Measurements from ENCODE around the gene PHYHD1. TPM values are rescaled to one million over a fixed set of nuclear protein-coding genes. Genes with fewer than 3 reads are reported as not detected.

PHYHD1 gene
- total RNA-seq, 4 donors from 2014 or later: 4.4 to 23.9 (median 7.5) TPM; not detected in 1

DNA sequence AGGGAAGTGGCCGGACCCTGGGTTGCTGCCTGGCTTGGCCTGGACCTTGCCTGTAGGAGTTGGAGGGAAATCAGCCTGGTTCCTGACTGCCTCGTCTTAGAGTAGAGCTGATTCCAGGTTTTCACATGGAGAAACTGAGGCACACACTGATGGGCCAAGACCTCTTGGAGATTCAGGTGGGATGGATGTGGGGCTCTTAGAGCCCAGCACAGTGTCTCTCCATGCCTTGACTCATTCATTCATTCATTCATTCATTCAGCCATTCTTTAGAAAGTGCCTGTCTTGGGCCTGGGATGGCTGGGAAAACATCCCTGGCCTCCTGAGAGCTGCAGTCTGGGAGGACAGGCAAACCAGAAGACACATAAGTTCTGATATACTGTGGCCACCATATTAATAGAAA, 36.6 kb upstream of the PHYHD1 start:
- H3K4me3 ChIP-seq: no peak overlapping the region
- TF ChIP-seq POLR2A (IDR thresholded peaks at IDR 0.05): no peak
- TF ChIP-seq, protein P1, sequence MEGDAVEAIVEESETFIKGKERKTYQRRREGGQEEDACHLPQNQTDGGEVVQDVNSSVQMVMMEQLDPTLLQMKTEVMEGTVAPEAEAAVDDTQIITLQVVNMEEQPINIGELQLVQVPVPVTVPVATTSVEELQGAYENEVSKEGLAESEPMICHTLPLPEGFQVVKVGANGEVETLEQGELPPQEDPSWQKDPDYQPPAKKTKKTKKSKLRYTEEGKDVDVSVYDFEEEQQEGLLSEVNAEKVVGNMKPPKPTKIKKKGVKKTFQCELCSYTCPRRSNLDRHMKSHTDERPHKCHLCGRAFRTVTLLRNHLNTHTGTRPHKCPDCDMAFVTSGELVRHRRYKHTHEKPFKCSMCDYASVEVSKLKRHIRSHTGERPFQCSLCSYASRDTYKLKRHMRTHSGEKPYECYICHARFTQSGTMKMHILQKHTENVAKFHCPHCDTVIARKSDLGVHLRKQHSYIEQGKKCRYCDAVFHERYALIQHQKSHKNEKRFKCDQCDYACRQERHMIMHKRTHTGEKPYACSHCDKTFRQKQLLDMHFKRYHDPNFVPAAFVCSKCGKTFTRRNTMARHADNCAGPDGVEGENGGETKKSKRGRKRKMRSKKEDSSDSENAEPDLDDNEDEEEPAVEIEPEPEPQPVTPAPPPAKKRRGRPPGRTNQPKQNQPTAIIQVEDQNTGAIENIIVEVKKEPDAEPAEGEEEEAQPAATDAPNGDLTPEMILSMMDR (IDR thresholded peaks at IDR 0.05): no peak
- DNase-seq: no peak
- H3K27me3 ChIP-seq: no peaks in the 10 kb centered on the region
- no peak overlapping the region for H3K27ac ChIP-seq
- no peaks in the 10 kb centered on the region for H3K9me3 ChIP-seq
- peaks cover 0 to 43% (median 8%) of the 10 kb centered on the region in 4 donors for H3K4me1 ChIP-seq
- H3K36me3 ChIP-seq: peaks cover 0 to 25% (median 0%) of the 10 kb centered on the region in 3 donors

DNA sequence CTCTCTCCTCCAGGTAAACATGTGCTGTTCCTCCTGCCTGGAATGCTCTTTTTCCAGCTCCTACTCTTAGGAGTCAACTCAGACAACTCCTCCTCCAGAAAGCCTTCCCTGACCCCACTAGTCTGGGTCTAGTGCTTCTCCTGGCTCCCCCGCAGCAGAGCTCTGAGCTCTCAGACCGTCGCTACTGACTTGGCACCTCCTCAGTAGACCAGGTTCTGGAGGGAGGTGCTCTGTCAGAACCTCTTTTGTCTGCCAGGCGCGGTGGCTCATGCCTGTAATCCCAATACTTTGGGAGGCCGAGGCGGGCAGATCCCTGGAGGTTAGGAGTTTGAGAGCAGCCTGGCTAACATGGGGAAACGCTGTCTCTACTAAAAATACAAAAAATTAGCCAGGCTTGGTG, 35.4 kb upstream of the PHYHD1 start:
- H3K27ac ChIP-seq: no peak overlapping the region
- peaks cover 0 to 43% (median 8%) of the 10 kb centered on the region in 4 donors for H3K4me1 ChIP-seq
- no peaks in the 10 kb centered on the region for H3K27me3 ChIP-seq
- H3K36me3 ChIP-seq: peaks cover 0 to 28% (median 0%) of the 10 kb centered on the region in 3 donors
- H3K9me3 ChIP-seq: no peaks in the 10 kb centered on the region
- no peak for DNase-seq
- TF ChIP-seq, protein P1 (IDR thresholded peaks at IDR 0.05): no peak
- TF ChIP-seq POLR2A (IDR thresholded peaks at IDR 0.05): no peak
- H3K4me3 ChIP-seq: no peak overlapping the region

DNA sequence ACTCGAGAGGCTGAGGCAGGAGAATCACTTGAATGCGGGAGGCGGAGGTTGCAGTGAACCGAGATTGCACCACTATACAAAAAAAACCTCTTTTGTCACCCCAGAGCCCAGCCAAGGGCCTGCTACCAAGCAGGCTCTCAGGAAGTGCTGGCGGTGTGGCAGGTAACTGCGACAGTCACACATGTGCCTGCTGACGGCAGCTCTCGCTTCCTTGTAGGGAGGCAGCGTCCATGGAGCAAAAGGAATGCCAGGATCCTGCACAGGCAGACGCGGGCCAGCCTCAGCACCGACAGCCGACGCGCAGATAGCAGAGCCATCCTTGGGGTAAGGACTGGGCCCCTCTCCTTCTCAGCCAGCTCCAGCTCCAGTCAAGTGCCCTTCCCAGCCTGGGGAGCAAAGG, 35.0 kb upstream of the PHYHD1 start:
- H3K27me3 ChIP-seq: no peaks in the 10 kb centered on the region
- no peak for TF ChIP-seq POLR2A (IDR thresholded peaks at IDR 0.05)
- TF ChIP-seq, protein P1 (IDR thresholded peaks at IDR 0.05): no peak
- H3K9me3 ChIP-seq: no peaks in the 10 kb centered on the region
- no peak overlapping the region for H3K4me3 ChIP-seq
- peaks cover 0 to 39% (median 7%) of the 10 kb centered on the region in 4 donors for H3K4me1 ChIP-seq
- H3K36me3 ChIP-seq: peaks cover 0 to 29% (median 0%) of the 10 kb centered on the region in 3 donors
- peak overlapping the region in 1 of 4 donors; percentile 8 for H3K27ac ChIP-seq
- no peak for DNase-seq

DNA sequence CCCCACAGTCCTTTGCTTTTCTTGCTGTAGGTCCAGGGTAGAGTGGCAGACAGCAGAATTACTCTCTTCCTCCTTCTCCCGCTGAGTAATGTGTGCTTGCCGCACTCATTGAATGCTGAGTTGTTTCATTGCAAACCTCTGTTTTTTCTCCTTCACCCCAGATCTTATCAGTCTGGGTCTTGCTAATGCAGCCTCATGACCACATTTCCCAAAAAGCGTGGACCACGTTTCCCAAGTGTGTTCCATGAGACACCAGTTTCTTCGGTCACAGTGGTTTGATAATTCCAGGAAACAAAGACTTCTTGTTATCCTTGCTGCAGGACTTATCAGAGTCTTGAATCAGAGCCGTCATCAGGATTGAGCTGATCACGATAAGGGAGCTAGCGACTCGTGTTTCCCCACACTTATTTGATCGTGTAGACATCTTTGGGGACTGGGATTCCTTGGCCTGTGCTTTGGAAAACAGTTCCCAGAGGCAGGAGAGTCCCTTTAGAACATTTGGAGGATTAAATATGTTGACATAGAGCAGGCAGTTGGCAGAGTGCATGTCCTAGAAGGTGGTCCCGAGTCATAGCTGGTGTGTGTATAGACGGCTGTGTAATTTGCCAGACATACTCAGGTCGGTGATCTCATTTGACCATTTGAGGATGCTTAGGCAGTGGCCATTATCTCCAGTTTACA, 34.4 kb upstream of the PHYHD1 start:
- Histone ChIP-seq H3K4me1 (peaks cover 0 to 40% (median 6%) of the 10 kb centered on the region in 4 donors), H3K4me3 (no peak overlapping the region), H3K27me3 (no peaks in the 10 kb centered on the region), H3K9me3 (no peaks in the 10 kb centered on the region), H3K36me3 (peaks cover 0 to 29% (median 0%) of the 10 kb centered on the region in 3 donors), H3K27ac (peak overlapping the region in 1 of 4 donors; percentile 8)
- DNase-seq: no peak
- TF ChIP-seq, protein P1 (IDR thresholded peaks at IDR 0.05): no peak
- TF ChIP-seq POLR2A (IDR thresholded peaks at IDR 0.05): no peak

DNA sequence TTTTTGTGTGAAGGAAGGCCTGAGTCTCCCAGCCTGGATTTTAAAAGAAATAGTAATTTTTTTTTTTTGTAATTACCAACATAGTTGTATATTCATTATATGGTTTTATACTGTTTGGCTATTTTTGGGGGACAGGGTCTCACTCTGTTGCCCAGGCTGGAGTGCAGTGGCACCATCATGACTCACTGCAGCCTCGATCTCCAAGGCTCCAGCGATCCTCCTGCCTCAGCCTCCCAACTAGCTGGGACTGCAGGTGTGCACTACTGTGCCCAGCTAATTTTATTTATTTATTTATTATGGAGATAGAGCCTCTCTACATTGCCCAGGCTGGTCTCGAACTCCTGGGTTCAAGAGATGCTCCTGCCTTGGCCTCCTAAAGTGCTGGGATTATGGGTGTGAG, 33.7 kb upstream of the PHYHD1 start:
- Histone ChIP-seq H3K9me3 (no peaks in the 10 kb centered on the region), H3K27ac (no peak overlapping the region), H3K4me1 (peaks cover 0 to 47% (median 6%) of the 10 kb centered on the region in 4 donors), H3K36me3 (peaks cover 0 to 29% (median 0%) of the 10 kb centered on the region in 3 donors), H3K27me3 (no peaks in the 10 kb centered on the region), H3K4me3 (no peak overlapping the region)
- no peak for TF ChIP-seq POLR2A (IDR thresholded peaks at IDR 0.05)
- TF ChIP-seq, protein P1 (IDR thresholded peaks at IDR 0.05): no peak
- no peak for DNase-seq
